Dendritic cell treated with granulocyte-macrophage colony-stimulating factor and Interleukin-4, amounts not matched to agents 40 ng/mL and 50 ng/mL, for 4 days (primary cell): Measurements from ENCODE around the gene RNF157.
"Not testable (repeated sequence)": the region's sequence is repeated elsewhere in the genome, so short reads cannot be mapped to it uniquely, and the experiment has no call there.

Experiments
- H3K27ac Mint-ChIP-seq: one replicate; pipeline ENCODE4 v1.8.0; 2022; ENCODE audit warnings: mild to moderate bottlenecking, mixed read lengths
- H3K27me3 Mint-ChIP-seq: one replicate; pipeline ENCODE4 v1.8.0; 2022; ENCODE audit warnings: mild to moderate bottlenecking, mixed read lengths
- H3K36me3 Mint-ChIP-seq: one replicate; pipeline ENCODE4 v1.8.0; 2022; ENCODE audit warnings: low read depth, mixed read lengths
- H3K4me1 Mint-ChIP-seq: one replicate; pipeline ENCODE4 v1.8.0; 2022; ENCODE audit warnings: low read depth, mixed read lengths
- H3K4me3 Mint-ChIP-seq: one replicate; pipeline ENCODE4 v1.8.0; 2022; ENCODE audit warnings: mild to moderate bottlenecking, moderate library complexity, mixed read lengths
- H3K9me3 Mint-ChIP-seq: one replicate; pipeline ENCODE4 v1.8.0; 2022; ENCODE audit warnings: mixed read lengths
- intact Hi-C: fragments of 100-400 bp; cut with micrococcal nuclease; formaldehyde crosslinking; loops from one replicate; pipeline ENCODE4 v1.15.0; 2022

Gene RNF157

GRCh38 chr17:76266244-76266938 is 26.1 kb upstream of the RNF157 start:
- peaks cover 38% of the 10 kb centered on the region for H3K36me3 Mint-ChIP-seq
- H3K4me3 Mint-ChIP-seq: peak overlapping the region; percentile 92
- intact Hi-C loops: no loop called here
- H3K27ac Mint-ChIP-seq: peak overlapping the region; percentile 96
- no peaks in the 10 kb centered on the region for H3K27me3 Mint-ChIP-seq
- H3K4me1 Mint-ChIP-seq: peaks cover 70% of the 10 kb centered on the region
- no peaks in the 10 kb centered on the region for H3K9me3 Mint-ChIP-seq

GRCh38 chr17:76265624-76266243 is 25.4 kb upstream of the RNF157 start:
- Mint-ChIP-seq H3K4me1 (peaks cover 64% of the 10 kb centered on the region), H3K4me3 (peak overlapping the region; percentile 92), H3K27ac (peak overlapping the region; percentile 96), H3K27me3 (no peaks in the 10 kb centered on the region), H3K9me3 (no peaks in the 10 kb centered on the region), H3K36me3 (peaks cover 31% of the 10 kb centered on the region)
- intact Hi-C loops: no loop called here

GRCh38 chr17:76264755-76265623 is 24.7 kb upstream of the RNF157 start, which contains the start of gene UBALD2:
Gene UBALD2 (plus strand): TSS chr17:76265348. CDS start chr17:76265506, 158 bp downstream.
- Mint-ChIP-seq H3K36me3 (peaks cover 26% of the 10 kb centered on the region), H3K9me3 (no peaks in the 10 kb centered on the region), H3K4me3 (peak within 1 kb of the TSS; percentile 92), H3K4me1 (peaks cover 65% of the 10 kb centered on the region), H3K27ac (peak within 1 kb of the TSS; percentile 96), H3K27me3 (no peaks in the 10 kb centered on the region)
- intact Hi-C loops: no loop called here

GRCh38 chr17:76264425-76264754 is 24.1 kb upstream of the RNF157 start:
- intact Hi-C loops: no loop called here

GRCh38 chr17:76263896-76264295 is 23.6 kb upstream of the RNF157 start:
- intact Hi-C loops: no loop called here
- H3K27ac Mint-ChIP-seq: peak overlapping the region; percentile 96
- no peaks in the 10 kb centered on the region for H3K27me3 Mint-ChIP-seq
- H3K4me1 Mint-ChIP-seq: peaks cover 61% of the 10 kb centered on the region
- H3K36me3 Mint-ChIP-seq: peaks cover 15% of the 10 kb centered on the region
- H3K9me3 Mint-ChIP-seq: no peaks in the 10 kb centered on the region
- H3K4me3 Mint-ChIP-seq: no peak overlapping the region

More at GRCh38 chr17:76264425-76264754, 24.1 kb upstream of the RNF157 start:
- Mint-ChIP-seq H3K9me3 (no peaks in the 10 kb centered on the region), H3K27me3 (no peaks in the 10 kb centered on the region), H3K4me3 (no peak overlapping the region), H3K36me3 (peaks cover 20% of the 10 kb centered on the region), H3K4me1 (peaks cover 65% of the 10 kb centered on the region), H3K27ac (peak overlapping the region; percentile 96)

- intact Hi-C loops: no loop called here
- peak overlapping the region; percentile 35 for H3K4me3 Mint-ChIP-seq
These were observed 22.5 kb upstream of the RNF157 start for GRCh38 chr17:76262732-76263344.

GRCh38 chr17:76261421-76262215 is 21.3 kb upstream of the RNF157 start:
- Mint-ChIP-seq H3K27ac (peak overlapping the region; percentile 96), H3K27me3 (no peaks in the 10 kb centered on the region), H3K9me3 (no peaks in the 10 kb centered on the region), H3K36me3 (peaks cover 11% of the 10 kb centered on the region), H3K4me1 (peaks cover 40% of the 10 kb centered on the region), H3K4me3 (no peak overlapping the region)
- intact Hi-C loops: no loop called here

More at GRCh38 chr17:76262732-76263344, 22.5 kb upstream of the RNF157 start:
- Mint-ChIP-seq H3K27ac (peak overlapping the region; percentile 96), H3K4me1 (peaks cover 50% of the 10 kb centered on the region), H3K36me3 (peaks cover 11% of the 10 kb centered on the region), H3K9me3 (no peaks in the 10 kb centered on the region), H3K27me3 (no peaks in the 10 kb centered on the region)

GRCh38 chr17:76260669-76261068 is 20.4 kb upstream of the RNF157 start:
- H3K9me3 Mint-ChIP-seq: no peaks in the 10 kb centered on the region
- no peak overlapping the region for H3K27ac Mint-ChIP-seq
- H3K4me3 Mint-ChIP-seq: no peak overlapping the region
- intact Hi-C loops: no loop called here
- peaks cover 37% of the 10 kb centered on the region for H3K4me1 Mint-ChIP-seq
- peaks cover 2% of the 10 kb centered on the region for H3K36me3 Mint-ChIP-seq
- no peaks in the 10 kb centered on the region for H3K27me3 Mint-ChIP-seq

- Mint-ChIP-seq H3K27me3 (peaks cover 2% of the 10 kb centered on the region), H3K9me3 (no peaks in the 10 kb centered on the region), H3K4me3 (no peak overlapping the region), H3K27ac (no peak overlapping the region), H3K4me1 (peaks cover 37% of the 10 kb centered on the region), H3K36me3 (no peaks in the 10 kb centered on the region)
- intact Hi-C loops: no loop called here
These were observed 19.9 kb upstream of the RNF157 start for GRCh38 chr17:76260220-76260619.

GRCh38 chr17:76256430-76257050 is 16.2 kb upstream of the RNF157 start:
- H3K27ac Mint-ChIP-seq, H3K4me3 Mint-ChIP-seq, H3K27me3 Mint-ChIP-seq, H3K9me3 Mint-ChIP-seq, H3K36me3 Mint-ChIP-seq, intact Hi-C loops: not testable (repeated sequence)
- peaks cover 31% of the 10 kb centered on the region for H3K4me1 Mint-ChIP-seq

GRCh38 chr17:76255801-76256429 is 15.6 kb upstream of the RNF157 start:
- H3K36me3 Mint-ChIP-seq: no peaks in the 10 kb centered on the region
- no peaks in the 10 kb centered on the region for H3K9me3 Mint-ChIP-seq
- no peak overlapping the region for H3K27ac Mint-ChIP-seq
- peaks cover 2% of the 10 kb centered on the region for H3K27me3 Mint-ChIP-seq
- intact Hi-C loops: no loop called here
- no peak overlapping the region for H3K4me3 Mint-ChIP-seq
- peaks cover 35% of the 10 kb centered on the region for H3K4me1 Mint-ChIP-seq

GRCh38 chr17:76254275-76254674 is 14.0 kb upstream of the RNF157 start:
- Mint-ChIP-seq H3K27ac (no peak overlapping the region), H3K4me1 (peaks cover 24% of the 10 kb centered on the region), H3K4me3 (no peak overlapping the region), H3K9me3 (no peaks in the 10 kb centered on the region), H3K27me3 (peaks cover 2% of the 10 kb centered on the region), H3K36me3 (no peaks in the 10 kb centered on the region)
- intact Hi-C loops: no loop called here
